BJ (cell line): ENCODE data around the gene TMEM154. TPM values are rescaled to one million over a fixed set of nuclear protein-coding genes. Genes with fewer than 3 reads are reported as not detected.

Source experiments
- CTCF ChIA-PET: fragments of 350-600 bp; formaldehyde crosslinking; extraction: SDS; loops from one replicate; lab custom pipeline; 2021; ENCODE audit warnings: antibody characterized with exemption, inconsistent platforms; lab: Yijun Ruan, JAX
- POLR2A ChIA-PET: fragments of 300-600 bp; sonication (Branson Sonifier 250); formaldehyde crosslinking; extraction: SDS; loops from one replicate; lab custom pipeline; 2021; ENCODE audit warnings: antibody characterized with exemption; lab: Charles Lee
- DNase-seq: peaks from one replicate; pipeline ENCODE4 v3.0.0-alpha.2; 2011; ENCODE audit warnings: low read depth
- H3K27me3 ChIP-seq: 2 replicates; pipeline ENCODE4 v1.6.0; 2011; ENCODE audit warnings: low read length; ENCODE audit not compliant: control insufficient read depth, insufficient read depth
- H3K36me3 ChIP-seq: 2 replicates; pipeline ENCODE4 v1.5.1; 2011; ENCODE audit warnings: low read length; ENCODE audit not compliant: control insufficient read depth, insufficient read depth
- H3K4me3 ChIP-seq: 2 replicates; pipeline ENCODE4 v1.5.1; 2011; ENCODE audit warnings: low read depth, mild to moderate bottlenecking, control low read depth, low read length
- CTCF ChIP-seq: IDR thresholded peaks from 2 replicates; pipeline ENCODE4 v1.5.1; 2011; ENCODE audit warnings: low read depth, mild to moderate bottlenecking, control low read depth, inconsistent platforms, low read length, moderate library complexity; ENCODE audit not compliant: insufficient read depth
- polyA plus RNA-seq: library from polyadenylated mRNA; depleted of rRNA; stranded (reverse); fragments of >200 nt; gene quantifications from 2 replicates; pipeline ENCODE4 v1.2.3, GENCODE V29; 2011

The TMEM154 gene
- polyA plus RNA-seq, 1 experiment = 1.1 TPM

GRCh38 chr4:152620915-152621314, 58.9 kb downstream of the TMEM154 start:
- ChIA-PET POLR2A (no interaction called here), CTCF (no interaction called here)
- H3K36me3 ChIP-seq = no peaks in the 10 kb centered on the region
- H3K27me3 ChIP-seq = peaks cover 6% of the 10 kb centered on the region
- H3K4me3 ChIP-seq = no peak overlapping the region
- TF ChIP-seq CTCF = no peak
- DNase-seq = no peak

- TF ChIP-seq CTCF = no peak
- peaks cover 11% of the 10 kb centered on the region for H3K27me3 ChIP-seq
- ChIA-PET CTCF (interaction anchor here (0.9 kb wide), 1 partner anchor 119 kb away, joined by 3 read pairs; no protein-coding TSS in a partner anchor), POLR2A (no interaction called here)
- H3K36me3 ChIP-seq = no peaks in the 10 kb centered on the region
- no peak for DNase-seq
- H3K4me3 ChIP-seq = no peak overlapping the region
These were observed 59.6 kb downstream of the TMEM154 start for GRCh38 chr4:152620218-152620617.

- no peak for TF ChIP-seq CTCF
- ChIA-PET POLR2A (no interaction called here), CTCF (interaction anchor here (0.9 kb wide), 1 partner anchor 118 kb away, joined by 3 read pairs; no protein-coding TSS in a partner anchor)
- Histone ChIP-seq H3K36me3 (no peaks in the 10 kb centered on the region), H3K4me3 (no peak overlapping the region), H3K27me3 (peaks cover 14% of the 10 kb centered on the region)
- DNase-seq = no peak
These were observed 60.2 kb downstream of the TMEM154 start for GRCh38 chr4:152619556-152619955.

GRCh38 chr4:152618971-152619370, 60.8 kb downstream of the TMEM154 start:
- POLR2A ChIA-PET = no interaction called here
- no peak overlapping the region for H3K4me3 ChIP-seq

GRCh38 chr4:152616804-152617203, 63.0 kb downstream of the TMEM154 start:
- ChIA-PET POLR2A (no interaction called here), CTCF (interaction anchor here (0.5 kb wide), 1 partner anchor 1982 kb away, joined by 4 read pairs; no protein-coding TSS in a partner anchor)

More at GRCh38 chr4:152618971-152619370, 60.8 kb downstream of the TMEM154 start:
- DNase-seq = no peak
- H3K36me3 ChIP-seq = no peaks in the 10 kb centered on the region
- H3K27me3 ChIP-seq = peaks cover 19% of the 10 kb centered on the region
- CTCF ChIA-PET = no interaction called here
- TF ChIP-seq CTCF = no peak

More at GRCh38 chr4:152616804-152617203, 63.0 kb downstream of the TMEM154 start:
- Histone ChIP-seq H3K4me3 (no peak overlapping the region), H3K27me3 (peaks cover 26% of the 10 kb centered on the region), H3K36me3 (no peaks in the 10 kb centered on the region)
- no peak for DNase-seq
- TF ChIP-seq CTCF = no peak
